Measurements from ENCODE around the gene UBE3D. TPM values are rescaled to one million over a fixed set of nuclear protein-coding genes. Genes with fewer than 3 reads are reported as not detected.
"Not testable (repeated sequence)": the region's sequence is repeated elsewhere in the genome, so short reads cannot be mapped to it uniquely, and the experiment has no call there.

UBE3D gene
- polyA plus RNA-seq, 3 donors: 8.1 to 9.2 (median 8.3) TPM

GRCh38 chr6:82894653-82895259 lies 170.9 kb downstream of the UBE3D start:
- no peak for DNase-seq (ENCODE audit: extremely low read depth in 1 of 11, low read depth in 9 of 11, low spot score in 4 of 11)

- no peak for DNase-seq (ENCODE audit: extremely low read depth in 1 of 11, low read depth in 9 of 11, low spot score in 4 of 11)
These were observed 171.6 kb downstream of the UBE3D start for GRCh38 chr6:82893889-82894652.

DNA sequence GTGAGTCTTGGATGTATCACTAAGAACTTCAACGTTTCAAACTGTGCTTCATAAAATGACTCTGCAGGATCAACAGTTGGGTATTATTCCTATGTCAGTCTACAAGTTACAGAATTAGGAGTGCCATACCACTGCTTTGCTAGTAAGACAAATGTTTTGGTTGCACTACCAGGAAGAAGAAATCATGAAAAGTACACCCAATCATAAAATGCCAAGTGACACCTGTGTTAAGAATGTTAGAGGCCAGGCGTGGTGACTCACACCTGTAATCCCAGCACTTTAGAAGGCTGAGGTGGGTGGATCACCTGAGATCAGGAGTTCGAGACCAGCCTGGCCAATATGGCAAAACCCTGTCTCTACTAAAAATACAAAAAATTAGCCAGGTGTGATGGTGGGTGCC lies 174.1 kb downstream of the UBE3D start:
- not testable (repeated sequence) for DNase-seq (ENCODE audit: extremely low read depth in 1 of 11, low read depth in 9 of 11, low spot score in 4 of 11)

- no peak for DNase-seq (ENCODE audit: extremely low read depth in 1 of 11, low read depth in 9 of 11, low spot score in 4 of 11)
These were observed 174.6 kb downstream of the UBE3D start for GRCh38 chr6:82891076-82891475.

GRCh38 chr6:82890240-82890639 lies 175.4 kb downstream of the UBE3D start:
- DNase-seq (ENCODE audit: extremely low read depth in 1 of 11, low read depth in 9 of 11, low spot score in 4 of 11): no peak

- no peak for DNase-seq (ENCODE audit: extremely low read depth in 1 of 11, low read depth in 9 of 11, low spot score in 4 of 11)
These were observed 176.5 kb downstream of the UBE3D start for GRCh38 chr6:82889143-82889542.

DNA sequence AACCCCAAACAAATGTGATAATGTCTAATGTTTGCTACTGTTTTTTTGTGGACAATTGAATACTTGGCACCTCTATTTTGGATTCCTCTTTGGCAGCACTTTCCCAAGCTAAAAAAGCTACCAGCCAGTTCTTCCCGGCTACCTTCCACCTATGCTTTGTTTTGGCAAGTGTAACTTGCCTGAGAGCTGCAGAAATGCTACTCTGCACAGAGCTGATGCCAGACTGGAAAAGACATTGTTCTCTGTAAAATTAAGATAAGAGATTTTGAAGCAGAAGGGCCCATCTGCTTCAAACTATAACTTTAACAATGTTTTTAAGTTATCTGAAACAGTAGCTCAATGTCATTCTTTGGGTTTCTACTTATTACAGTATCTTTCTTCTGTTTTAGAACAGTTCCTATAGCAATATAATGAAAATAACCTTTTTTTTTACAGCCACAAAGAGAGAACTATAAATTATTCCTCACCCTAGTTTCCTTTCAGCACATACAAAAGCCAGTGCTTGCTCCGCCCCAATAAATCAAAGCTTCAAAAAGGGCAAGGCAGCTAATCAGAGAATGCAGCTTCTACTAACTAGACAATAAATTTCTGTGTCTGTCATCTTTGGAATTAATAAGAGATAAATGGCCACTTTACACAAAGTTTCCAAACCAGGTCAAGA lies 183.1 kb downstream of the UBE3D start:
- peak in 2 of 11 donors; percentile 12 to 20 for DNase-seq (ENCODE audit: extremely low read depth in 1 of 11, low read depth in 9 of 11, low spot score in 4 of 11)

GRCh38 chr6:82881519-82881918 lies 184.1 kb downstream of the UBE3D start:
- DNase-seq (ENCODE audit: extremely low read depth in 1 of 11, low read depth in 9 of 11, low spot score in 4 of 11): no peak

GRCh38 chr6:82878812-82879211 lies 186.8 kb downstream of the UBE3D start:
- no peak for DNase-seq (ENCODE audit: extremely low read depth in 1 of 11, low read depth in 9 of 11, low spot score in 4 of 11)

- DNase-seq (ENCODE audit: extremely low read depth in 1 of 11, low read depth in 9 of 11, low spot score in 4 of 11): no peak
These were observed 188.1 kb downstream of the UBE3D start for GRCh38 chr6:82877213-82878195.

GRCh38 chr6:82875573-82876185 lies 190.0 kb downstream of the UBE3D start:
- DNase-seq (ENCODE audit: extremely low read depth in 1 of 11, low read depth in 9 of 11, low spot score in 4 of 11): no peak

DNA sequence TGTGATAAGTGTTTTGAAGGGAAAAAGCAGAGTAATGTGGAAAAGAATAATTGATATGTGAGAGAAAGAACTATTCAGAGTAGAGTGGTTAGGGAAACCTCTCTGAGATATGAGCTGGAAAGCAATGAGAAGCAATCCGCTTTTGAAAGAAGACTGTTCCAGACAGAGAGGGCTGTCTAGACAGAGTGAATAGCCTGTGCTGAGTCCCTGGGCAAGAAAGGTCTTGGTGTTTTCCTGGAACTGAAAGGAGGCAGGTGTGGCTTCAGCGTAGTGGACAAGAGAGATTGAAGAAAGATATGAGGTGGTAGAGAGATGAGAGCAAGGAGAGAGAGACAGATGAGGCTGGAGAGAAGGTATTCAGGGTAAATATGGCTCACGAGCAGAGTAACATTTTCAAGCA lies 190.8 kb downstream of the UBE3D start:
- no peak for DNase-seq (ENCODE audit: extremely low read depth in 1 of 11, low read depth in 9 of 11, low spot score in 4 of 11)

GRCh38 chr6:82872185-82872584 lies 193.5 kb downstream of the UBE3D start:
- DNase-seq (ENCODE audit: extremely low read depth in 1 of 11, low read depth in 9 of 11, low spot score in 4 of 11): peak in 1 of 11 donors; percentile 20

DNA sequence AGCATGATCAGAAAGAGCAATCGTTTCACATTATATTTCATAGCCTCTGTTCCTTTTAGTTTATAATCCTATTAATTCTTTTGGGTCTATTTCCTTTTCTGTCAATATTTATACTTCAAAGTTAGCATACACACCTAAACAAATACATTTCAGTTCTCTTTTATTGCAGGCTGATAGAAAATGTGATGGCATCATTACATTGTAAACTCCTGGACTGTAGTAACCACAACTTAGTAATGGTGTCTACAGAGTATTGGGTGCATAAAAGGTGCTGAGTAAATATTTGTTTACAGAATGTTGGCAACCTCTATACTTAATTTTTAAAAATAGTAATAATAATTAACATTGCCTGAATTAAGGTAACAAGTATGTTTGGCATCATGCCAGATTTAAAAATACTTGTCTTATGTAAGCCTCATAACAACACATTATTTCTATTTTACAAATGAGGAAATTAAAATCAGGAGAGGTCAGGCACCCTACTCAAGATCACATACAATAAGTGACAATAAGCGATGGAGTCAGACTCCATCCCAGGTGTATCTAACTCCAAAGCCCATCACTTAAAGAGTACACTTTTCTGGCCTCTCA lies 195.0 kb downstream of the UBE3D start:
- DNase-seq (ENCODE audit: extremely low read depth in 1 of 11, low read depth in 9 of 11, low spot score in 4 of 11): no peak

- no peak for DNase-seq (ENCODE audit: extremely low read depth in 1 of 11, low read depth in 9 of 11, low spot score in 4 of 11)
These were observed 196.1 kb downstream of the UBE3D start for GRCh38 chr6:82869493-82869892.

DNA sequence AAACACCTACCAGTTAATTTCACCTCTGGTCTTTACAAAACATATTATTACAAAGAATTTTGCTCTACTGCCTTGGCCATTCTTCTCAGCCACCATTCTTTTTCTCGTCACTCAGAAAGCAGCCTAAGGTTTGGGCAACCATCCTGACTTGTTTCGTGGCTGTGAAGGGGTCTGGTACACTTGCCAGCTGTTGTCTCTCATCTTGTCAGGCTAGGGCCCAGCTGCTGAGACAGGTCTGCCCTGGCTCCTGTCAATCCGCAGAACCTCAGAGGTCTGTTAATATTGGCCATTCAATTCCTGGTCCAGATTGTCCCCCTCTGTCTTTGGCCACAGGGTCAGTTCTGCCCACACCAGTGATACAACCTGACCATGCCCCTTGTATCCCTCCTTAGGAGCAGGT lies 197.7 kb downstream of the UBE3D start:
- no peak for DNase-seq (ENCODE audit: extremely low read depth in 1 of 11, low read depth in 9 of 11, low spot score in 4 of 11)

- no peak for DNase-seq (ENCODE audit: extremely low read depth in 1 of 11, low read depth in 9 of 11, low spot score in 4 of 11)
These were observed 199.2 kb downstream of the UBE3D start for GRCh38 chr6:82866446-82866845.

- DNase-seq (ENCODE audit: extremely low read depth in 1 of 11, low read depth in 9 of 11, low spot score in 4 of 11): no peak
These were observed 200.2 kb downstream of the UBE3D start for GRCh38 chr6:82865461-82865860.

Data from renal cortex interstitium (tissue), 11 donors.